SW 1271 (cell line): ENCODE measurements around the gene SKP2.
"Not testable (repeated sequence)": the region's sequence is repeated elsewhere in the genome, so short reads cannot be mapped to it uniquely, and the experiment has no call there.

Experiments
- DNase-seq, 2 experiments: peaks; one replicate each; lab custom pipeline; 2025; lab: John Stamatoyannopoulos, UW

Gene SKP2

DNA sequence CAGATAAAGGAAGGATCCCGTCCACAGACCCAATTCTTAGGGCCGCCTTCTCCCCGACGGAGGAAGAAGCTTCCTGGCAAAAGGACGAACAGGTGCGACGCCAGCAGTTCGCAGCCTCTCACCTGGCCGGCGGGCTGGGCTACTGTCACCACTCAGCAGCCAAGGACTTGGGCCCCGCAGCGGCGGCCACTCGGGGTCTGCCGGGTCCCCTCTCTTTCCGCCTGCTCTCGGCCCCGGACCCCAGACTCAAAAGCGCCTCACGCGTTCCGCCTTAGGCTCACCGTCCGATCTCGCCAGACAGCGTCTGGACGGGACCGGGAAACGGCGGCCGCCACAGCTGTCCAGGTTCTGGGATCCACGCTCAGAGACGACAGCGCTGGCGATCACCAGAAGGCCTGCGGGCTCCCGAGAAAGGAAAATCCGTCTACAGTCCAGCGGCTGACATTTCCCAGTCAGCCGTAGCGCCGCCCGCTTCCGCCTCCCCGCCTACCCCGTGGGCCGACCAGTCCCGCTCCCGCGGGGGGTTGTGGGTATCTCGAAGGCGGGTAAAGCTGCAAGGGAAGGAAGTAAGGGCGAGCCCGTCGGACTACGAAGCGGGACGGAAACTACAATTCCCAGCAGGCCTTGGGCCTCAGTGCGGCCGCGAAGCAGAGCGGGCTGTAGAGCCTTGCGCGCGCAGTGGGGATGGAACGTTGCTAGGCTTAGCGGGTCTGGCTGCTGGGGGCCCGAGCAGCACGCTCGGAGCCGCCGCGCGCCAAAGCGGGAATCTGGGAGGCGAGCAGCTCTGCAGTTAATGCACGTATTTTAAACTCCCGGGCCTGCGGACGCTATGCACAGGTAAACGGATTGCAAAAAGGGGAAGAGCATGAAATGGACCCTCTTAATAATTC is at the start of gene SKP2, which contains the start of gene LMBRD2:
Gene SKP2 (plus strand): TSS at position 678 of the 890 bp plus-strand sequence. CDS start 152 bp downstream, at position 830.
Gene LMBRD2 (minus strand): TSS at position 454 of the 890 bp plus-strand sequence. CDS start 8,538 bp downstream, outside the sequence.
- peak; percentile 98 for DNase-seq

DNA sequence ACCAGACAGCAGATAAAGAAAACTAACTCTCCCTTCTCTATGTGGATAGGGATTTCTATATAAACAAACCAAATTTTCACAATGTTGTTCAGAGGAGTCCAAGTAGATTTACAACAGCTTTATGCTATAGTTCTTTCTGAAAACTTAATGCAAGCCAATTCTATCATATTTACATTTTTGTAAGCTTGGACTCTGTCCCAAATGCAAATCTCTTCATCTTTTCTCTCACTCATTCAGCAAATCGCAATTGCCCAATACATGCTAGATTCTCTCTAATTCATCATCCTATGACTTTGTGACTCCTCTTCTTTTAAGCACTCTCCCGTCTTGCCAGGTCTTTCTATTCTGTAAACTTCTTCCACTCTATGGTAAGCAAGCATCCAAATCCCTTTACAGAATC is 46.1 kb upstream of the SKP2 start:
- no peak for DNase-seq

- DNase-seq, result no peak
Observed at GRCh38 chr5:36108758-36109460, 43.0 kb upstream of the SKP2 start.

GRCh38 chr5:36111238-36111637 is 40.7 kb upstream of the SKP2 start:
- DNase-seq, result no peak

DNA sequence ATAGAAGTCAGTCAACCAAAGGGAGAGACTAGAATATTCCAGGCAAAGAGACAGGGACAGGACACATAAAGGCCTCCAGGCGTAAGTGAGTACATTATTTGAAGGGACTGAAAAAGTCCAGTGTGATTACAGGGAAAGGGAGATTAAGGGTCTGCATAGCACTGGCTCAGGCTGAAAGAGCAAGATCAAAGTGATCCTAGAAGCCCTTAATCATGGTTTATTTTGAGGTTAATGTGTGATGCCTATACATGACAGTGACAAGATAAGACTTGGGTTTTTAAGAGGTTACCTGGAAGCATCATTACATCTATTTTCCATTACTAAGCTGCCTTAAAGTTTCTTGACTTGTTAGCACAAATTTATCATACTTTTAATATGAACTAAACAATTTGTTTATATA is 26.0 kb upstream of the SKP2 start:
- DNase-seq, result no peak

DNA sequence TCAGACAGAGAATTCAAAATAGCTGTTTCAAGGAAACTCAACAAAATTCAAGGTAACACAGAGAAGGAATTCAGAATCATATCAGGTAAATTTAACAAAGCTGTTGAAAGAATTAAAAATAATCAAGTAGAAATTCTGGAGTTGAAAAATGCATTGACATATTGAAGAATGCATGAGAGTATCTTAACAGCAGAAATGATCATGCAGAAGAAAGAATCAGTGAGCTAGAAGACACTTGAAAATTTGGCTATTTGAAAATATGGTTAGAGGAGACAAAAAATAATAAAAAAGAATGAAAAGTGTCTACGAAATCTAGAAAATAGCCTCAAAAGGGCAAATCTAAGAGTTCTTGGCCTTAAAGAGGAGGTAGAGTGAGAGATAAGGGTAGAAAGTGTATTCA is 23.1 kb upstream of the SKP2 start:
- DNase-seq, result no peak

DNA sequence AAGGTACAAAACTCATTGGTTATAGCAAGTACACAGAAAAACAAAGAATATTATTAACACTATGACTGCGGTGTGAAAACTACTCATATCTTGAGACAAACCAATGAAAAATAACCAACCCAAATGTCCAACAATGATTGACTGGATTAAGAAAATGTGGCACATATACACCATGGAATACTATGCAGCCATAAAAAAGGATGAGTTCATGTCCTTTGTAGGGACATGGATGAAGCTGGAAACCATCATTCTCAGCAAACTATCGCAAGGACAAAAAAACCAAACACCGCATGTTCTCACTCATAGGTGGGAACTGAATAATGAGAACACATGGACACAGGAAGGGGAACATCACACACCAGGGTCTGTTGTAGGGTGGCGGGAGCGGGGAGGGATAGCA is 22.2 kb upstream of the SKP2 start:
- not testable (repeated sequence) for DNase-seq

DNA sequence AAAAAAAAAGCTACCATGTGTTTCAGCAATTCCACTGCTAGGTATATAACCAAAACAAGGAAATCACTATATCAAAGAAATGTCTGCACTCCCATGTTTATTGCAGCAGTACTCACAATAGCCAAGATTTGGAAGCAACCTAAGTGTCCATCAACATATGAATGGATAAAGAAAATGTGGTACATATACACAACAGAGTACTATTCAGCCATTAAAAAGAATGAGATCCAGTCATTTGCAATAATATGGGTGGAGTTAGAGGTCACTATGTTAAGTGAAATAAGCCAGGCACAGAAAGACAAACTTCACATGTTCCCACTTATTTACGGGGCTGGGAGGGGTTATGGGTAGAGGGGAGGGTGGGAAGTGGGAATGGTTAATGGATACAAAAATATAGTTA is 18.9 kb upstream of the SKP2 start:
- not testable (repeated sequence) for DNase-seq

DNA sequence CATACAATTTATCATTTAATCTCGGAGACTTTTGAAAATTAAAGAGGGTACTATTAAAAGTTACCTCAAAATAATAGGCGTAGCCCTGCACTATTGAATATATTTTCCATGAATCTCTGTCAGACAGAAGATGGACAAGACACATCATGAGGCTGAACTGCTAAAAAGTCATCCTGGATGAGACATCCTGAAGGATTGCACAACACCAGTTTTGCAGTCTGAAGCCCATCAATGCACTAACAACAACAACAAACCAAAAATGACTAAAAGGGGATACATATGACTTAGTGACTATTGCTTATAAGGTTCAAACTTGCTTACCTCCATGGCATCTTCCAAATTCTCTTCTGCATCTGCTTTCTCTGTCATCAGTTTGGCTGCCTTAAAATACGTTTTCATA is 15.9 kb upstream of the SKP2 start:
- no peak for DNase-seq

DNA sequence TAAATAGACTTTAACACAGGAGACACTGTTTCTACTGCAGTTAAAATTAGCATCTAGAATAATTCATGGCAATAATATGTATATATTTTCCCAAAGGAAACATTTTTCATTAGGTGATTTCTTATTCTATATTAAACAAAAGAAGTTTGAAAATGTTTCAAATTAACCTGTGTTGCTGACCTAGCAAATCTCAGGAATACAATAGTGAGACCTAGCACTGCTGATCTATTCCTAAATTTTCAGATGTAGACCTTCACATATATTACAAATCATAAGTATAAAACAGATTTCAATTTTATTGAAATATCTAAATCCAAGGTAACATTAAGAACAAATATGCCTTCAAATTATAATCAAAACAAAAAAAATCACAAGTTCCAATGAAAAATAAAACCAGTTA is 15.3 kb upstream of the SKP2 start:
- no peak for DNase-seq

- DNase-seq, result no peak
Observed at GRCh38 chr5:36138900-36139683, 12.8 kb upstream of the SKP2 start.

DNA sequence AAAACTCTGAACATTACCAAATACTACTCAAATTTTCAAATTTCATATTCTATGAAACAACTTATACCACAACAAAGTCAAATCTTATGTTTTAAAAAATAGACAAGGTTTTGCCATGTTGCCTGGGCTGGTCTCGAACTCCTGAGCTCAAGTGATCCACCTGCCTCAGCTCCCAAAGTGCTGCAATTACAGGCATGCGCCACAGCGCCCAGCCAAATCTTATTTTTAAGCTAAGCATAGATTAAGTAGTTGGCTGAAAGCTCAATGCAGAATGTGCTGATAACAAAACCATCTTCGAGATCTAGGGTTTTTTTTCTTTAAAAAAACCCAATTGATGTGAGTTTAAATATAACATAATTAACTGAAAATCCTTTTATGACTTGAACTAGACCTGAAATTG is 6.6 kb upstream of the SKP2 start:
- no peak for DNase-seq

- no peak for DNase-seq
Observed at GRCh38 chr5:36146390-36146789, 5.5 kb upstream of the SKP2 start.

- no peak for DNase-seq
Observed at GRCh38 chr5:36147681-36148080, 4.2 kb upstream of the SKP2 start.

GRCh38 chr5:36150676-36151433 is 1.1 kb upstream of the SKP2 start:
- DNase-seq, result peak; percentile 13 to 65

GRCh38 chr5:36152324-36153297 is 700 bp downstream of the SKP2 start:
- DNase-seq, result peak in 1 of 2 experiments; percentile 49

- DNase-seq, result no peak
Observed at GRCh38 chr5:36153298-36153677, 1.4 kb downstream of the SKP2 start.

GRCh38 chr5:36153726-36154125 is 1.8 kb downstream of the SKP2 start:
- no peak for DNase-seq

- DNase-seq, result no peak
Observed at GRCh38 chr5:36155291-36155690, 3.4 kb downstream of the SKP2 start.

DNA sequence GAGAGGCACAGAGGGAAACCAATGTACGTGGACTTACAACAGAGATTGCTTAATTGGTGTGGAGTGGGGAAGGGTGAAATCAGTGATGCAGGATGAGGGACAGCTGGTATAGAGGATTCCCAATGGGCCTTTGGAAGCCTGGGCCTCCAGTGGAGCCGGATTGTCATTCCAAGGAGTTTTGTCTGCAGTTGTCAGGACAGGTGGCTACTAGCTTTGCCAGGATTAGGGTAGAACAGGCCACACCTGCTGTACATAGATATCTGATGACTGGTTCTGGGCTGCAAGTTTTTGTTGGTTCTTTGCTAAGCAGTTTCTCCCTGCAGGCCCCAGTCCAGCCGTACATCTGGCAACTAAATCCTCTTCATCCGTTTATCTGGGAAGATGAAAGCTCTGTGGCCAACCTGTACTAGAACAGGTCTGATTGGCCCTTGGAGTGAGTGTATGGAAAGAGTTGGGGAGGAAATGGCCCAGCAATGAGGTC is 4.2 kb downstream of the SKP2 start:
- DNase-seq, result no peak
